ENCODE results near the gene MGAT1. TPM values are rescaled to one million over a fixed set of nuclear protein-coding genes. Genes with fewer than 3 reads are reported as not detected.
A peak's percentile ranks its signal among the peaks of the same experiment; 100 is the strongest.
"Not testable (repeated sequence)": the region's sequence is repeated elsewhere in the genome, so short reads cannot be mapped to it uniquely, and the experiment has no call there.

MGAT1 gene
- total RNA-seq (2014; rRNA removed; shearing (Covaris generic)), result 207 and 258 TPM in 2 replicates

- DNase-seq (ENCODE audit: low spot score), result no peak
- in situ Hi-C loops (cut with HindIII; ENCODE audit: low sequenced_read_pairs), result no loop called here
Measured at GRCh38 chr5:180802325-180803180, at the start of gene MGAT1. Gene MGAT1 (minus strand): TSS chr5:180802806. CDS start chr5:180792971, 9,835 bp downstream.

- in situ Hi-C loops (cut with HindIII; ENCODE audit: low sequenced_read_pairs), result no loop called here
- no peak for DNase-seq (ENCODE audit: low spot score)
Measured at GRCh38 chr5:180850434-180851078, 48.0 kb upstream of the MGAT1 start.

- in situ Hi-C loops (cut with HindIII; ENCODE audit: low sequenced_read_pairs), result no loop called here
- DNase-seq (ENCODE audit: low spot score), result no peak
Measured at GRCh38 chr5:180849827-180850226, 47.2 kb upstream of the MGAT1 start.

DNA sequence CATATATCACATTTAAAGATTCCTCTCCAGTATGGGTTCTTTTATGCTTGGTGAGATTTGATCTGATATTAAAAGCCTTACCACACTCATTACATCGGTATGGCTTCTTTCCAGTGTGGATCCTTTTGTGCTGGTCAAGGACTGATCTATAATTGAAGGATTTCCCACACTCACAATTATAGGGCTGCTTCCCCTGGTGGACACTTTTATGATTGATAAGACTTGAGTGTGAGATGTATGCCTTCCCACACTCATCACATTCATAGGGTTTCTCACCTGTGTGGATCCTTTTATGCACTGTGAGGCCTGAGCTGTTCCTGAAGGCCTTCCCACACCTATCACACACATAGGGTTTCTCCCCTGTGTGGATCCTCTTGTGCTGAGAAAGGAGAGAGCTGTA is 46.3 kb upstream of the MGAT1 start:
- no peak for DNase-seq (ENCODE audit: low spot score)
- in situ Hi-C loops (cut with HindIII; ENCODE audit: low sequenced_read_pairs), result no loop called here

GRCh38 chr5:180848265-180848664 is 45.7 kb upstream of the MGAT1 start:
- DNase-seq (ENCODE audit: low spot score), result no peak
- in situ Hi-C loops (cut with HindIII; ENCODE audit: low sequenced_read_pairs), result no loop called here

DNA sequence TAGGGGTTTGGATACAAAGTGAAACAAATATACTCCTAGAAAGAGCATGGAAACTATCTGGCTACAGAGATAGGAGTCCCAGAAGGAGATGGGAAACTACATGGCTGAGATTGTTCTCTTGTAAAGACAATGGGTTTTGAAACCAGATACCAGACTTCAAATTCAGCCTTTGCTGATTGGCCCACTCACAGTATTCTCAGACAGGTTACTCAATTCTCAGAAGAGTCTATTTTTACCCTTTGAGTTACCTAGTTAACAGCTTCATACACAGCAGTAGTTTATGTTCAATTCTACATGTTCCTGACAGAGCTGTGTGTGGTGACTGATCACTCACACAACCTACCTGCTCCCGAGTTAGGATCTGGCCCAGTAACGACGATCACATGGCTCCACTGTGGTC is 44.4 kb upstream of the MGAT1 start:
- in situ Hi-C loops (cut with HindIII; ENCODE audit: low sequenced_read_pairs), result no loop called here

DNA sequence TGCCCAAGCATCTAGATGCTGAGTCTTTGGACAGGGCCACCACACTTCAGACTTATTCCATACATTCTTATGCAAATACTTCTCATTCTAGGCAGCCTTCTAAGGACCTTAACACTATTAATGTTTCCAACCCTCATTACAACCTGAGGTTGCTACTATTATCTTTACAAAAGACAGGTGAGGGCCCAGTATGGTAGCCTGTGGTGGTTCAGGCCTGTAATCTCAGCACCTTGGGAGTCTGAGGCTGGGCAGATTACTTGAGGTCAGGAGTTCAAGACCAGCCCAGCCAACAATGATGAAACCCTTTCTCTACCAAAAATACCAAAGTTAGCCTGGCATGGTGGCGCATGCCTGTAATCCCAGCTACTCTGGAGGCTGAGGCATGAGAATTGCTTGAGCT is 42.3 kb upstream of the MGAT1 start:
- in situ Hi-C loops (cut with HindIII; ENCODE audit: low sequenced_read_pairs), result no loop called here
- DNase-seq (ENCODE audit: low spot score), result no peak

More for the DNA sequence above, 44.4 kb upstream of the MGAT1 start:
- no peak for DNase-seq (ENCODE audit: low spot score)

DNA sequence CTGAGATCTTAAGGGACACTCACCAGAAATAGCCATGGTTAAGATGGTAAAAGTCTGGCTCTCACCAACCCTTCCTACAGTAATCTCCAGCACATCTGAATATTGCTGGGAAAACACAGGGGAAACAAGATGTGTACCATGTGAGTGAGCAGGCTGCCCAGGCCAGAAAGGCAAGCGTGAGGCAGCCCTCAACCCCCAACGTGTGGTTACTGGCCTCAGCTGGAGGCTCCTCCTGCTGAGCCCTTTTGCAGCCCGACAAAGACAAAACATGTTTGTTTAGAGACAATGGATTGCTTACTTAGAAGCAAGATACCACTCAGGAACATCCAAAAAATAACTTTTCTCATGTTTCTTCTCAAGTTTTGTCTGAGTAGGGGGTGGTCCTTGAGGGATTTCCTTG is 41.8 kb upstream of the MGAT1 start:
- in situ Hi-C loops (cut with HindIII; ENCODE audit: low sequenced_read_pairs), result no loop called here
- no peak for DNase-seq (ENCODE audit: low spot score)

GRCh38 chr5:180839935-180840334 is 37.3 kb upstream of the MGAT1 start:
- no peak for DNase-seq (ENCODE audit: low spot score)
- in situ Hi-C loops (cut with HindIII; ENCODE audit: low sequenced_read_pairs), result no loop called here

- in situ Hi-C loops (cut with HindIII; ENCODE audit: low sequenced_read_pairs), result no loop called here
- DNase-seq (ENCODE audit: low spot score), result no peak
Measured at GRCh38 chr5:180839227-180839626, 36.6 kb upstream of the MGAT1 start.

GRCh38 chr5:180837478-180837877 is 34.9 kb upstream of the MGAT1 start:
- DNase-seq (ENCODE audit: low spot score), result no peak
- in situ Hi-C loops (cut with HindIII; ENCODE audit: low sequenced_read_pairs), result no loop called here

- DNase-seq (ENCODE audit: low spot score), result no peak
- in situ Hi-C loops (cut with HindIII; ENCODE audit: low sequenced_read_pairs), result no loop called here
Measured at GRCh38 chr5:180832638-180833068, 30.0 kb upstream of the MGAT1 start.

DNA sequence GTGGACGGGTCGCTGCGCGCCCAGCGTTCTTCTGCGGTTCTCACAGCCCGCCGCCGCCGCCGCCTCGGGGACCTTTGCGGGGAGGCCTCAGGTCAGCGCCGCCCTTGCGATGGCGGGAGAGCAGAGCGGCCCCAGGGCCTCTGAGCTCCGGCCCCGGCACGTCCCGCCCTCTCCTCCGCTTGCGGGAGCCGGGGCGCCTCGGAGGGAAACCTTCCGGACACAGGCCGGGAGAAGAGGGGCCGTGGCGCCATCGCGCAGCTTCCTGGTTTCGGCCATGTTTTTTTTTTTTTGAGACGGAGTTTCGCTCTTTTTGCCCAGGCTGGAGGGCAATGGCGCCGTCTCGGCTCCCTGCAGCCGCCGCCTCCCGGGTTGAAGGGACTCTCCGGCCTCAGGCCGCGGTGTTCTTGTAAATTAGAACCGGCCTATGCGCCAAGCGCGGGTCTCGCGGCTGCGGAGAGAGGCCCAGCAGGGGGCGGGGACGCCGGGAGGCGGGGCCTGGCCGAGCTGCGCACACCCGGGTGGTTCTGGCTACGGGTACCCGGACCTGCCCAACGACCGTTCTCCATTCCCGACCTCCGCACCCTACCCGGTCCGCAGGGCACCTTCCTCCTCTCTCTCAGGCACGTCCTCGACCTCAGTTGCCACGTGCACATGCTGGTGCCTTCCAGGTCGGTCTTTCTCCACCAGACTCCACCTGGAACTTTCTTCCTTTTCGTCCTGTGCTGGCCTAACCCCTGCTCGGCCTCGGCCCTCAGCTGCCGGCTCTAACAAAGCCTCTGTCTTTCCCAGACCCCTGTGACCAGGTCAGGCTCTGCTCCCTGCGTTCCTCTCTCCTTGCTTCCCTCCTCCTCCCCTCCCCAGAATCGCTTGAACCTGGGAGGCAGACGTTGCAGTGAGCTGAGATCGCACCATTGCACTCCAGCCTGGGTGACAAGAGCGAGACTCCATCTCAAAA is 28.8 kb upstream of the MGAT1 start:
- in situ Hi-C loops (cut with HindIII; ENCODE audit: low sequenced_read_pairs), result no loop called here
- DNase-seq (ENCODE audit: low spot score), result peak; percentile 78

GRCh38 chr5:180830253-180831138 is 27.9 kb upstream of the MGAT1 start:
- DNase-seq (ENCODE audit: low spot score), result peak; percentile 81
- in situ Hi-C loops (cut with HindIII; ENCODE audit: low sequenced_read_pairs), result no loop called here

DNA sequence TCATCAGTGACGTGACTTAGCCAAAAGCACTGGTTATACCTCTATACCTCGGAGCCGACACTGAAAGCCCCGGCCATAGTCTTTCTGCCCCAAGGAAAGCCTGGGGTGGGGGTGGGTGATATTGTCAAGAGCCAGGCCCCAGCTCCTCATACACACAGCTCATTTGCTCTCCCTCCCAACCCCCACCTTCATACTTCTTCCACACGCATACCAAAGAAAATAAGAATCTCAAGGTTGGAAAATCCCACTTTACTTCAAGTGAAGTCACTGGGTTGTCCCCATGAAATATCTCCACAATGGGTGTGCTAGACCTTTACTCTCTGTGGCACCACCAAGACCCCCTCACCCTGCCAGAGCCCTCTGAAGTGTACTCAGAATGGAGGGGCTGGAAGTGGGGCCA is 27.1 kb upstream of the MGAT1 start:
- DNase-seq (ENCODE audit: low spot score), result no peak
- in situ Hi-C loops (cut with HindIII; ENCODE audit: low sequenced_read_pairs), result no loop called here

GRCh38 chr5:180828756-180829531 is 26.3 kb upstream of the MGAT1 start:
- in situ Hi-C loops (cut with HindIII; ENCODE audit: low sequenced_read_pairs); DNase-seq (ENCODE audit: low spot score): not testable (repeated sequence)

DNA sequence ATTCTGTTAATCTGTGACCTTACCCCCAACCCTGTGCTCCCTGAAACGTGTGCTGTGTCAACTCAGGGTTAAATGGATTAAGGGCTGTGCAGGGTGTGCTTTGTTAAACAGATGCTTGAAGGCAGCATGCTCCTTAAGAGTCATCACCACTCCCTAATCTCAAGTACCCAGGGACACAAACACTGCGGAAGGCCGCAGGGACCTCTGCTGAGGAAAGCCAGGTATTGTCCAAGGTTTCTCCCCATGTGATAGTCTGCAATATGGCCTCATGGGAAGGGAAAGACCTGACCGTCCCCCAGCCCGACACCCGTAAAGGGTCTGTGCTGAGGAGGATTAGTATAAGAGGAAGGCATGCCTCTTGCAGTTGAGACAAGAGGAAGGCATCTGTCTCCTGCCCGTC is 24.8 kb upstream of the MGAT1 start:
- DNase-seq (ENCODE audit: low spot score); in situ Hi-C loops (cut with HindIII; ENCODE audit: low sequenced_read_pairs): not testable (repeated sequence)

Measured in G401 (cell line).